Fibroblast of skin of back (primary cell): ENCODE measurements around the gene MMP24OS.
A peak's percentile ranks its signal among the peaks of the same experiment; 100 is the strongest.

Source experiments
- DNase-seq: peaks from one replicate; pipeline ENCODE4 v3.0.0-alpha.2; 2013

MMP24OS gene

DNA sequence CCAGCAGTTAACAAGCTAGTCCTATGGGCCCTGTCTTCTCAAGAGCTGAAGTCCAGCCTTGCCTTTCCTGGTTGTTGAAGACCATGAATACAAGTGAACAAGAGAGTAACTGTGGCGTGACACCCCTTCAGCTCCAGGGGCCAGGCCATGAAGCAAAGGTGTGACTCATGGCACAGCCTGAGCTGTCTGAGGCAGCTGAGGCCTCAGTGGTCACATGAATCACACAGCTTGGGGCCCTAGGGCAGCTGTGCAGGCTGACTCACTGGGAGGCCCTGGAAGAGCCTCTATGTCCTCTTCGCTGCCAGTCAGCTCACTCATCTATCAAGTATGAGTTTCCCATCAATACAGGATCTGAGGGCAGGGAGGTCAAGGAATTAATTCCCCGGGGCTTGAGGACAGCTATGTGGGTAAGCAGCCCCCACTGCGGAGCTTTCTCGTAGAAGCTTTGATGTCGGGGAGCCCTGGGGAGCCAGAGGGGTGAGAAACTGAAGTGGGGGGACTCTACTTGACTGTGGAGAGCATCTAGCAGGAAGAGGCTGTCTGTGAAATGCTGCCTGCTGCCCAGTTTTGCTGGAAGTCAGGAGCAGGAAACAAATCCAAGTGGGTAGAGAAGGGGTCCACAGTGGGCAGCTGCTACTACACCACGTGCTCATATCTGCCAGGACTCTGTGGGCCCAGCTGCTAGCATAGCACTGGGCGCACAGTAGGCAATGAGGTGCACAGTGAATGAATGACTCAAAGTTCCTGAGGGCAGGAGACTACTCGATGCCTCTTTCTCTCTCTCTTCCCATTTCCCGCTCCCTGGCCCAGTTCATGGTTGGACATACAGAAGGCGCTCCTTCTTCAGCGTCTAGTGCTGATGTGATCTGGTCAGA lies 28.0 kb upstream of the MMP24OS start:
- peak; percentile 100 for DNase-seq

DNA sequence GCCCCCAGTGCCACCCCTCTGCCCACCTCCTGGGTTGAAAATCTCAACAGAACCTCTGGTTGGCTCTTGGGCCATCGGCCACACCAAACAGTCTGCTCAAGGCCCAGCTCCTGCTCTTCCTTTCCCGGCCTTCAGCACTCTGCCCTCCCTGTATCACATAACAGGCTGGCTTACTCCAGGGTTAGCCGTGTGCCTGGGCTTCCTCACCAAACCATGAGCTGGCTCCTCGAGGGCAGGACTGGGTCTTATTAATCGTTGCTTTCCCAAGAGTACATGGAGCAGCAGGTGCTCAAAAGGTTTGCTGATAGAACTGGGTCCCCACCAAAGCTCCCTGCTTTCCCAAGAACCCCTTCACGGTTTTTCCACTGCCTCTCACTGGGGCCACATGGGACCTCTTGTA lies 27.0 kb upstream of the MMP24OS start:
- no peak for DNase-seq

DNA sequence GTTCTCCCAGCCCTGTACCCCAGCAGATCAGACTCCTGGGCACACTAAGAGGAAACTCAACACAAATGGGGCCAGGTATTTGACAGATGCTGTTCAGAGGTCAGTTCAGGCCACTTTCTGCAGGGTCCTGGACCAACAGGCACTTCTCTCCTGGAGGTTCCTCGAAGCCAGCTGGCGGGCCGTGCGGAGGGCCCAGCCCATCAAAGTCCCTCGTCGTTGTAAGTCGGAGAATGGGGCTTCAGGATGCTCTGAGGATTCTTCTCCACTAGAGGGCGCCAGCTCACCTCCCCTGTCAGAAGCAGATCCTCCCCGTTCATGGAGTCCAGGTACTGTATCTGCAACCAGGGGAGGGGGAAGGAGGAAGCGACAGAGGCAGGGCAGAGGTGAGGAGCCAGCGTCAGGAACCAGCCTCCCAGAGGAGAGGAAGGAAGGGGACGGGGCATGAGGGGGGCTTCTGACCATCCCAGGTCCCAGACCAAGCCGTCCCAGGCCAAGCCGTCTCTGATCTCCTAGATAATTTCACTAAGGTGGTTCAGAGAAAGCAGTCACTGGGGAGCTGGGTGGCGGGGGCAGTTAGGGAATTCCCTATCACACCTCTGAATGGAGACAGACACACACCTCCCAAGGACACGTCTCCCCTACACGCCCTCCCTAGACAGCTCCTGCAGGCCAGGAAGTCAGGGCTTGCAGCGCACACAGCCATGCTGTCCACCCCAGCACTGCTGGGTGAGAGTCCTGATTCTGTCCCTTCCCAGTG lies 26.0 kb upstream of the MMP24OS start:
- DNase-seq, result peak; percentile 90

DNA sequence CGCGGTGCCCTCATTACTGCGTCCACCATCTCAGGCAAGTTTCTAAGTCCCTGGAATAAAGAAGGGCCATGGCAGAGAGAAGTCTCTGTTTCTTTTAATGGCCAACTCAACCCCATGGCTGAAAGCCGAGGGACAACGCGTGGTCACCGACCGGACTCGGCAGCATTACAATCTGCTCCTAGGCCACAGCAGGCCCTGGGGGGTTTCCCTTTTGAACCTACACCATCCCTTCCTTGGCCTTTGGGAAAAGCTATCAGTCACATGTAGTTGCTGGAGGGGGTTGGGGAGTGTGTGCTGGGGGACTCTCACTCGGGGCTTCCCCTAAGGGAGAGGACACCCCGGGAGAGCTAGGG lies 25.4 kb upstream of the MMP24OS start:
- DNase-seq, result peak; percentile 9

DNA sequence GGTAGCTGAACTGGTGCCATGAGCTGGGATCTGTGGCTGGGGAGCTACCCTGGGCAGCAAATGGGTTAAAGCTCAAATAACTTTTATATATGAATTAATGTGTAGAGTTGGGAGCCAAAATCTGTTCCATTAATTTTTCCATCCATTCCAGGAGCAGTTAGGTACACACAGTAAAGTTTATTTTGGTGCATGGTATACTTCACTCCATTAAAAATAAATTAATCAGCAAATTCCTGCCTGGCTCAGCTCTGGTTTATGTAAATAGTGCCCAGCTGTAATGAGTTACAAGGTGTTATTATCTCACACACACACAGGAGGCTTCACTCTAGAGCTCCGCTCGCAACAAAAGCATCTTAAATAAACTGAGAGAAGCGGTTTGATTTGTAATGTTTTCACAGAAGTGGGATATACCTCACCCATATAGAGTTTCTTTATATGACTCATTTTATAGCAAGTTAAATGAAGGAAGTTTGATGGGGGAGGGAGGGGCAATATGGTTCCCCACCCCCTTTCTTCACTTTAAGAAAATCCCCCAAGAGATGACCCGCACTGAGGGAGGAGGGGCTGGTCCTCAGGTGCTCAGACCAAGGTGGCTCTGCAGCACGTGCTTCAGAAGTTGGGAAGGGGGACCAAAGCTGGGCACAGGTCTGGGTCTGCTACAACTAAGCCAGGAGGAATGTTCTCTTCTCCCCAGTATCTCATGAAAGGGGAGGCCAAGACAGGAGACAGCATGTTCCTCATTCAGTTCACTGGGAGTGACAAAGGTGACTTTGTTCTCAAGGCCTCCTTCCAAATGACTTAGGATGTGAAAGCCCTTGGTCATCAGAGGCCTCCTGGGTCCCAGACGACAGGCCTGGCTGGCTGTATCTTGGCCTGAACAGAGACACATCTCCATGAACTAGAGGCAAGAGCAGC lies 24.8 kb upstream of the MMP24OS start:
- peak; percentile 88 for DNase-seq

DNA sequence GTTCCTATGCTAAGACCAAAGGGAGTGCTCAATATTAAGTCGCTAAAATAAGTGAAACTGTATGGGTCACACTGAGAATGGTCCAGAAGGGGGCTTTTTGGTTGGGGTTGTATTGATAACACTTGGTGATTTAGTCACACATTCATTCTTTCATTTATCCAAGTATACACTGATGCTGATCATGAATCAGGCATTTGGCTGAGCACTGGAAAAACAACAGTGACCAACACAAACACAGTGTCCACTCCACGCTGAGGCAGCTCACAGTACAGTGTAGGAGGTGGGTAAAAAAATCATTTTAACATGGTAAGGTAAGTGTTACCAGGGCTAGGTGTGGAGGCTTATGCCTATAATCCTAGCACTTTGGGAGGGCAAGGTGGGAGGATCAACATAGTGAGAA lies 23.5 kb upstream of the MMP24OS start:
- peak; percentile 31 for DNase-seq

DNA sequence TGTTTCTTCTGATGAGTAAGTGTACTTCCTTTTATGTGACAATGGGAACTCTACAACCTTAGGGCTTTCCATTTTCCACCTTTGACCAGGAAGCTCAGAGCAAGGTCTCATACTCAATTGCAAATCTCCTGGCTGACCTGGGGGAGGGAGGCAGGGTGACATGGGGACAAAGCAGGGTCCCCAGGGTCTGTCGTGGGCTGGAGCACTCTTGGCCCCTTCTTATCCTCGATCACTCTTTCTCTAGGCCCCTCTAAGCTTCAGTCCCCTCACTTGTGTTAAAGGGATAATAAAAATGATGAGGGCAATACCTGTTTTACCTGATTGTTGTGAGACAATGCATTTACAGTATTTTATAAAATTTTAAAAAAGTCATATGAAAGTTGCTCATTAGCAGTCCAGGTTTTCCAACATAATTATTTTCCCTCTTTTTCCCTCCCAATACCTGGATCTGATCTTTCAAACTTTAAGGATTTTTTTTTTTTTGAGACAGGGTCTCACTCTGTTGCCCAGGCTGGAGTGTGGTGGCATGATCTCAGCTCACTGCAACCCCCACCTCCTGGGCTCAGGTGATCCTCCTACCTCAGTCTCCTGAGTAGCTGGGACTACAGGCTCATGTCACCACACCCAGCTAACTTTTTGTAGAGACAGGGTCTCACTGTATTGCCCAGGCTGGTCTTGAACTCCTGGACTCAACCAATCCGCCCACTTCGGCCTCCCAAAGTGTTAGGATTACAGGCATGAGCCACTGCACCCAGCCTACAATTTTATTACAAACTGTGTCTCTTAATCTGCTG lies 22.7 kb upstream of the MMP24OS start:
- DNase-seq, result no peak

DNA sequence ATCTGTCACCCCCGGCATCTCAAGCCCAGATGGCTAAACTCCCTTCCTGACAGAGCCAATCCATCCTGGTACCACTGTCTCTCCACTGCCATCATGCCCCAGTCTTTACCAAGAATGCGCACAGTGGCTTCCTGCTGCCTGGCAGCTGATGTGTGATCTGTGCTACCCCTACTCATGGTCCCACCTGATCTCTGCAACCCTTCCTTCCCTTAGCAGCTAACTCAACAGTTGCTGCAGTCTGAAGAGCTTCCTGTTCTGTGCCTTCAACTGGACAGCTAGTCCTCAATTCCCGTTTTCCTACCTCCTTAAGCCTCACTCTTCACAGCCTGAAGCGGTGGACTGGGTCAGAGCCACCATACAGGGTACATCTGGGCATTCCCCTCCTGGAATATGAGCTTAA lies 21.9 kb upstream of the MMP24OS start:
- DNase-seq, result no peak

DNA sequence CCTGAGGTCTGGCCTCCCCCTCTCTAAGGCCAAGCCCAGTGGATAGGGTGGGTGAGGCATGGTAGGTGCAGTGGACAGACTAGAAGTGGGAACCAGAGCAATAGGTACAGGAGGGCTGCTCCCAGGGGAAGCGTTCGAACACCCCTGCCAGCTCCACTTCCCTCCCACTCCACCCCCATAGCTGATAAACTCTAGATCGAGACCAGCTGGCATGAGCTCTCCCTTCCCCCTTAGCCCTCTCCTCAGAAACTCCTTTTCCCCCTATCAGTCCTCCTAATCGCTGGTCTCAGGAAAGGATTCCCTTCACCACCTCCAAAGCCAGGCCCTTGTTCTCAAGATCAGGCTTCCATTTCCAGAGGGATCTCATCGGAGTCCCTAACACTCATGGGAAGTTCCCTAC lies 20.3 kb upstream of the MMP24OS start:
- DNase-seq, result no peak

DNA sequence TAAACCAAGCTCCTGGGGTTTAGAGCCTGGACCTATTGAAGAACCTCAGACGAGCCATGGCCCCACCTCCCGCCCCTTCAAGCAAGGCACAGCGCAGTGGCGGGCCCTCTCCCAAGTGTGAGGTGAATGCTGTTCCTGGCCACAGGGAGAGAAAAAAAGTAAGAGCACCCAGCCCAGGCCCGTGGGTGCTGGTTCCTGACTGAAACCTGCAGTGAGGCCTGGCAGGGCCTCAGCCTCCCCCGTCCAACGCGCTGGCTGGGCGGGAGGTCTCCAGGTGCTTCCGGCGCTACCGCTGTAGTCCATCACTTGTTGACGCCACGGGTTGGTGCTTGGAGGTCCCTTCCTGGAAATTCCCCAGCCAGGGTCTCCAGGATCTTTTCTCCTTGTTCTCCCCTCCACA lies 19.8 kb upstream of the MMP24OS start:
- DNase-seq, result no peak

DNA sequence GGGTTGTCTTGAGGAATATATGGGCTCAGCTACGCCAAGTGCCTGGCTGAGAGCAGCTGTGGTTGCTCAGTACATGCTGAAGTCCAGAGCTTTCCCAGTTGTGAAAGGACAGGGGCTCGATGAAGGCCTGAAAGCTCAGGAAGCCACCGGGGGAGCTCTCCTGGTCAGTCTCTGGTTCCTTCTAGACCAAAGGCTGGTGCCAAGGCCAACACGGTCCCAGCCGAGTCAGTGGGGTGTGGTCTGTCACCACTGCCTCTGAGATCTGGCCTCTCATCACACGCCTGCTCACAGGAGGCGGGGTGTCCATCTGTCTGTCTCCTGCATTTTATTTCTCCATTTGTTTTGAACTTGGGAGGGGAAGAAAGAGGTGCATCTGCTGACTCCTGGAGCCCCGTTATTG lies 19.2 kb upstream of the MMP24OS start:
- DNase-seq, result peak; percentile 53

DNA sequence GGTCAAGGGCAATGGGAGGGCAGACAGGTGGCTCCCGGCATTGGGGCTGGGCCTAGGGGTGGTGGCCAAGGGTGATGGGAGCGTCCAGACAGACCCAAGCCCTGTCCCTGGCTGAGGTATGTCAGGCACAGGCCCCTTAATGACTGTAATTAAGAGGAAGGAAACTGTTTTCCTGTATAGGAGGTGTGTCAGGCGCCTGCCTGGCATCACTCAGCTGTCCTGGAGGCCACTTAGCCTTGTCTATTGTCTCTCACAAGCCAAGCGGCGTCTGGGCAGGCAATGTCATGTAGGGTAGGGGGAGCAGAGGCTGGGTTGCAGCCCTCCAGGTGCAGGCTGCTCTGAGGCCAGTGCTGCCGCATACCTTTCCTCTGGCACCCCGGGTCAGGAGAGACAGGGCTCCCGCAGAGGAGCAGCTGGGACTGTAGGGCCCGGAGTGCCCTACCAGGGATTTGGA lies 18.2 kb upstream of the MMP24OS start:
- no peak for DNase-seq

DNA sequence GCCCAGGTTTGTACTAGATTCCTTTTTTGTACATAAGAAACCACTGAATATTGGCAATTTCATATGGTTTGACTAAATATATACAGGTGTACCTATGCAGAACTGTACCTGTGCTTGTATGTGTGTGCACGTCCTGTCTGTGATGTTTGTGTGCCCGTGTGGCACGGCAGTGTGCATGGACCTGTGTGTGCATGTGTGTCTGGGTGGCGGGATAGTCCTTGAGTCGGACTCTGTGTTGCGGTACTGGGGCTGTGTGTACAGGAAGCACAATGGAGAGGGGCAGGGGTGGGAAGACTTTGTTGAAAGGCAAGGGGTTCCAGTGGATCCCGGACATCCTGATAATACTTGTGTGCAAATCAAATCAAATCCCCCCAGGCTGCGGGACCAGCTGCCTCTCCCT lies 17.8 kb upstream of the MMP24OS start:
- no peak for DNase-seq

DNA sequence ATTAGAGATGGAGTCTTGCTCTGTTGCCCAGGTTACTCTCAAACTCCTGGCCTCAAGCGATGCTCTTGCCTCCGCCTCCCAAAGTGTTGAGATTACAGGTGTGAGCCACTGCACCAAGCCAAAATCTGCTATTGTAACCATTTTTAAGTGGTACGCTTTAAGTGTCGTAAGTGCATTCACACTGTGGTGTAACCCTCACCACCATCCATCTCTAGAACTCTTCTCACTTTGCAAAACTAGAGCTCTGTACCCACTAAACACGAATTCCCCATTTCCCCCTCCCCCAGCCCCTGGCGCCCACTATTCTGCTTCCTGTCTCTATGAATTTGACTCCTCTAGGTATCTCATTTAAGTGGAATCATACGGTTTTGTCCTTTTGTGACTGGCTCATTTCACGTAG lies 17.1 kb upstream of the MMP24OS start:
- DNase-seq, result no peak

DNA sequence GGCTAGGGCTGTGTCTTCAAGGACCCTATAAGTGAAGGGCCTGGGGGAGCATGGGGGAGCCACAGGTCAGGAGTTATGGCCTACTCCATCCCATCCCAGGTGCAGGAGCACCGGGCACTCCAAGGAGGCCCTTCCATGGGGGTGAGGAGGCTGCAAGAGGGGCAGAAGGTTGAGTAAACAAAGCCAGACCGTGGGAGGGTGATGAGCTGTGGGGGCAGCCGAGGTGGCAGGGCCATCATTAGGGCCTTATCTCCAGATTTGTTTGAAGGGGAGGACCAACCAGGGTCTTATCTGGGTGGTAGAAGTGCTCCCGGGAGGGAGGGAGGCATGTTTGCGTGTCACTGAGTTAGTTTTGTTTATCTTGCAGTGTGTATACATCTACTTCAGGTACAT lies 16.4 kb upstream of the MMP24OS start:
- no peak for DNase-seq

DNA sequence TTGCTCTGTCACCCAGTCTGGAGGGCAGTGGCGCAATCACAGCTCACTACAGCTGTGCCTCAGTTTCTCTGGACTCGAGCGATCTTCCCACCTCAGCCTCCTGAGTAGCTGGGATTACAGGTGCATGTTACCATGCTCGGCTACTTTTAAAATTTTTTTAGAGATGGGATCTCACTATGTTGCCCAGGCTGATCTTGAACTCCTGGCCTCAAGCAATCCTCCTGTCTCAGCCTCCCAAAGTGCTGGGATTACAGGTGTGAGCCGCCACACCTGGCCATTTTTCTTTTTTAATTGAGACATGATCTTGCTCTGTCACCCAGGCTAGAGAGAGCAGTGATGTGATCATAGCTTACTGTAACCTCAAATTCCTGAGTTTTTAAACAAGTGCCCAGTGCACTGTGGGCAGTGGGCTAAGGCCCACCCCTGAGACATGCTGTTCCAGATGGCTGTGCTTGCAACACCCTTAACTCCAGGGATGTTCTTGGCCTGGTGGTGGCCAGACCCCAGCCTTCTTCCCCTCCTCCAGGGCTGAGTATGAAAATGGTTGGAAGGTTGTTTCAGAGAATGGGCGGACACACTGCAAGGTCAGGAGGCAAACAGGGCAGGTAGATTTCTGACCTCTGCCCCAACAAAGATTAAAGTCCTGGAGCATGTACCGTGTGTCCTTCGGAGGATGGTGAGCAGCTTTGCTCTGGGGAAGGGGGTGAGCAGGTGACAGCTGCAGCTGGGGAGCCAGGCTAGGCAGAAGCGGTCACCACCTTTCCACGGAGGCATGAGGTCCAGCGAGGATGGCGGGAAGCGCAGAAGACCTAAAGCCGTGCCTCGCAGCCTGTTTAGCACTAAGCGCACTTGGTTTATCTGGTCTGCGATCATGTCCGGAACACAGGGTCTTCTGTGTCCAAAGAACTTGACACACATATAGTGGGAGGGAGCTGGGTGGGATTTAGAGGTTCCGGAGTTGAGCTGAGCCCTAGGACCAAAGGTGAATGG lies 15.7 kb upstream of the MMP24OS start:
- no peak for DNase-seq

DNA sequence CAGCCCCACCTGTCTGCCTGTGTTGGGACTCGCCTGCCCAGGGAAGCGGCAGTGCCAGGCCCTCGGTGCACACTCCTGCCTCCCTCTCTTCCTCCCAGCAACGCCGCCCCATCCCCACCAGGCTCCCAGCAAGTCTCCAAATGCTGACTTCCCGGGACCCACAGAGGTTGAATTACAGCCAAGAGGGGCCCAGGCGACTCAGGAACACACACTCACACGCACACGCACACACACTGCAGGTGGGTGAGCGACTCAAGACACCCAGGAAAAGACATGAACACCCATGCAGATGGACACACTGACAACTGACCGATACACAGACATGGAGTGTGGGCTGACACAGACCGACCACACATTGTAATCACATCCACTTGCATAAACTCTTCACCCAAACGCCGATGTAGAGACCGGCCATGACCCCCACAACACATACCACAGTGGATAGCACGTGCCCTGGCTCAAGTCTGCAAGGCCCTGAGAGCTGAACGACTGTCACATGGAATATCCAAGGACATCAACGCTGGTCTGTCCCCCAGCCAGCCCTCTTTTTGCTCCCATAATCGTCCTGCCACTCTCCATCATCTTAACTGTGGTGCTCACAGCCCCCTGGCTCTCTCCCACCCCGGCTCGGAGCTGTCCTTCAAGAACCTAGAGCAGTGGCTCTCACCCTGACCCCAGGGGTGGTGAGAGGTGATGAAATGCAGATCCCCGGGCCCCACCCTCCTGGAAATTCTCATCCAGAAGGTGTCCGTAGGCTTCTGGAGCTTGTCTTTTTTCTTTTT lies 14.8 kb upstream of the MMP24OS start:
- no peak for DNase-seq

DNA sequence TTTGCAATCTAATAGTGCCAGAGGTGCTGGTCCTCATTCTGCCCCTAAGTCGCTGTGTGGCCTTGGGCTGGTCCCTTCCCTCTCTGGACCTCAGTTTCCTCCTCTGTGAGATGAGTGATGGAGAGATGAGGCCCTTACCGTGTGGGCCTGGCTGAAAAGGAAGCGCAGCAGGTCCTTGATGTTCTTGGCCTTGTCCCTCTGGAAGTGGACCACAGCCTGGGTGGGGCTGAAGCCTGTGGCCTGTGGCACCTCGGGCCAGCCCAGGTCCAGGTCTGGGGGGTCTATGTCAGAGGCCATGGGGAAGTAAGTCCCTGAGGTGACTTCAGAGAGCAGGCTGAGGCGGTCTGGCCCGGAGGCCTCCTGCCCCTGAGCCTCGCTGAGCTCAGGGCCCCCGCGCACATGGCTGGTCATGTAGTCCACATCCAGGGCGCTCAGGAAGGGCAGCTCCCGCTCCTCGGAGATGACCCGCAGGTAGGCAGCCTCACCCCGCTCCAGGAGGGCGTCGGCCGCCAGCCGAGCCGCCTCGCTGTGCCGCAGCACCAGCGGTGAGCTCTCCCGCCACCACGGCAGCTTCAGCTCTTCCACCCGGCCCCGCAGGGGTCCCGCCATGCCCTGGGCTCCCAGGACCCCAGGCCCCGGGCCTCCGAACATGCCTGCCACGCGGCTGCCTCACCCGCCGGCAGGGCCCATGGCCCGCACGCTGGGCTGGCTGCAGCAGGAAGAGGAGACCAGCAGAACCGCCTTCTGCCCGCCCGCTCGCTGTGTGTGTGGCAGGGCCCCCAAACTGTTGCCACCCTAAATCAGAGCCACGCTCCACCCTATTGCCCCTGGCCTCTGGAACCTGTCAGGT lies 14.0 kb upstream of the MMP24OS start, which contains the start of gene FAM83C:
FAM83C (minus strand) TSS at position 772 of the 850 bp plus-strand sequence; CDS start at position 651, 121 bp downstream.
- DNase-seq, result no peak

DNA sequence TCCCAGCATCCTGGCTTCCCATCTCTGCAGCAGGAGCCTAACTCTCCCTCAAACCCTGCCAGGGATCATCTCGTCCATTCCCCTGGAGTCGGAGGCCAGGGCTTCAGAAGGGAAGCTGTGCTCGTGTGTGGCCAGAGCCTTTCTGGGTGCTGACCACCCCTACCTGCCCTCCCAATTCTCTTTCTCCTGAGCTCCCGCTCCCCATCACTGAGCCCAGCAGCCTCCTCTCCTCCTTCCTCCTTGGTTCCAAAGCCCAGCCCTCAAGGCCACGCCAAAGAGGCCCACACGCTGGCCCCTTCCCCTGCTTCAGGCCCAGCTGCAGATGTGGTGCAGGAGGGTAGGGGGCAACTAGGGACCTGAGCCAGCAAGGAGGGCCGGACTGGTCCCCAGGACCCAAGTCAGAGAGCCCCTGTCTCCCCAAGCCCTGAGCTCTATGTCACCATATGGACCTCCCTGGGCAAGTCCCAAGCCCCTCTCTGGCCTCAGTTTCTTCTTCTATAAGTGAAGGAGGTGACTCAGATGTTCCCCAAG lies 13.0 kb upstream of the MMP24OS start:
- DNase-seq, result no peak
